Measurements from ENCODE around the gene TTLL7. TPM values are rescaled to one million over a fixed set of nuclear protein-coding genes. Genes with fewer than 3 reads are reported as not detected.

TTLL7 gene
- total and polyA plus RNA-seq, 9 of the 15 experiments (the other 6 are each of a cell fraction or from before 2014, with no cell fraction given) = 0.63 to 2.6 (median 1.7) TPM

GRCh38 chr1:83839566-83840173, 159.3 kb downstream of the TTLL7 start:
- no peaks in the 10 kb centered on the region for H3K27me3 ChIP-seq (ENCODE audit: control insufficient read depth in 2 of 2, insufficient read depth in 2 of 2, low read length in 2 of 2)
- 9% methylated on average over 3 of the region's 3 CpGs for WGBS (ENCODE audit: insufficient coverage, low coverage, missing lambda C conversion rate)
- no peaks in the 10 kb centered on the region for H3K79me2 ChIP-seq (ENCODE audit: control insufficient read depth, insufficient read depth, low read length)
- H3K4me3 ChIP-seq = no peak overlapping the region
- intact Hi-C loops (cut with micrococcal nuclease) (no loop called here), in situ Hi-C loops (cut with MboI) (no loop called here)
- DNase-seq (ENCODE audit: extremely low read depth in 1 of 4, low spot score in 3 of 4) = no peak
- H3K9ac ChIP-seq (ENCODE audit: insufficient read depth in 1 of 2, low read depth in 2 of 2, low read length in 2 of 2) = no peak overlapping the region
- ChIA-PET POLR2A (interaction anchor here (1.0 kb wide), 1 partner anchor 14 kb away, joined by 3 read pairs; no protein-coding TSS in a partner anchor), CTCF (ENCODE audit: low intra/inter-chr PET ratio) (no interaction called here)
- H4K20me1 ChIP-seq (replicated peaks; ENCODE audit: control insufficient read depth, insufficient read depth, low read length) = no peaks in the 10 kb centered on the region
- peak; percentile 59; the same call in 2 of the 3 replicates for ATAC-seq
- H3K27ac ChIP-seq (ENCODE audit: extremely low read depth, low read depth, low read length) = no peak overlapping the region
- no peak overlapping the region for H3K4me2 ChIP-seq (ENCODE audit: insufficient read depth, low read length)
- no peak overlapping the region for H2AFZ ChIP-seq (ENCODE audit: low read depth, low read length)
- no peaks in the 10 kb centered on the region for H3K4me1 ChIP-seq (replicated peaks in 1 of 2; ENCODE audit: control insufficient read depth in 2 of 2, insufficient read depth in 2 of 2, low read length in 2 of 2)
- FAIRE-seq = no peak
- no peaks in the 10 kb centered on the region for H3K9me3 ChIP-seq (replicated peaks; ENCODE audit: control insufficient read depth, insufficient read depth, low read depth, low read length)
- H3K9me1 ChIP-seq (ENCODE audit: control insufficient read depth, insufficient read depth, low read length) = no peaks in the 10 kb centered on the region
- H3K36me3 ChIP-seq (ENCODE audit: control insufficient read depth, insufficient read depth, low read length) = no peaks in the 10 kb centered on the region
- no TSS peak for BruUV-seq (replicated peaks)
- TF ChIP-seq ATF7 (IDR thresholded peaks at IDR 0.05) = peak; percentile 24; the same call in 1 of the 2 replicates
- no peak for TF ChIP-seq CEBPG (CRISPR knock-in tag; IDR thresholded peaks at IDR 0.05)
- TF ChIP-seq CEBPG (tag; conservative IDR thresholded peaks at IDR 0.05 in 1 of 2, IDR thresholded peaks at IDR 0.05 in 1 of 2) = peak; percentile 98
- TF ChIP-seq ZNF583 (CRISPR knock-in tag; IDR thresholded peaks at IDR 0.05) = no peak
- TF ChIP-seq ATF3 (IDR thresholded peaks at IDR 0.05) = peak; percentile 74
- no peak for TF ChIP-seq ATF3 (CRISPR knock-in tag; conservative IDR thresholded peaks at IDR 0.05)
- TF ChIP-seq BACH1 (tag; IDR thresholded peaks at IDR 0.05) = peak; percentile 60; the same call in 1 of the 2 replicates
- TF ChIP-seq RCOR1 (IDR thresholded peaks at IDR 0.05; ENCODE audit: borderline replicate concordance in 1 of 2, low read depth in 2 of 2, low read length in 2 of 2) = no peak
- no peak for TF ChIP-seq CHD1 (IDR thresholded peaks at IDR 0.05; ENCODE audit: low read length)
- no peak for TF ChIP-seq FOXO4 (CRISPR knock-in tag; IDR thresholded peaks at IDR 0.05)
- TF ChIP-seq BCL6 (CRISPR knock-in tag; IDR thresholded peaks at IDR 0.05) = no peak
- TF ChIP-seq E2F1 (CRISPR knock-in tag; IDR thresholded peaks at IDR 0.05) = no peak
- TF ChIP-seq TRIM24 (IDR thresholded peaks at IDR 0.05) = peak in 1 of 2 experiments; percentile 53; a peak in 1 of 4 replicates
- TF ChIP-seq ZNF3 (CRISPR knock-in tag; IDR thresholded peaks at IDR 0.05) = no peak
- TF ChIP-seq ZNF12 (CRISPR knock-in tag; IDR thresholded peaks at IDR 0.05) = no peak
- no peak for TF ChIP-seq ZNF445 (CRISPR knock-in tag; IDR thresholded peaks at IDR 0.05; ENCODE audit: low read depth)
- no peak for TF ChIP-seq GTF2B (IDR thresholded peaks at IDR 0.05; ENCODE audit: extremely low read depth, insufficient read length)
- TF ChIP-seq ZNF766 (CRISPR knock-in tag; conservative IDR thresholded peaks at IDR 0.05) = no peak
- TF ChIP-seq NR2C1 (IDR thresholded peaks at IDR 0.05) = no peak
- TF ChIP-seq NR2C1 (tag; IDR thresholded peaks at IDR 0.05) = no peak
- no peak for TF ChIP-seq TCFL5 (CRISPR knock-in tag; conservative IDR thresholded peaks at IDR 0.05)
